EL (cell line): Measurements from ENCODE around the gene TSHZ2.

Experiments
- DNase-seq: peaks from one replicate; pipeline ENCODE4 v3.0.0-alpha.2; 2016

Gene TSHZ2

GRCh38 chr20:53175135-53175780 lies 203.1 kb downstream of the TSHZ2 start:
- no peak for DNase-seq

DNA sequence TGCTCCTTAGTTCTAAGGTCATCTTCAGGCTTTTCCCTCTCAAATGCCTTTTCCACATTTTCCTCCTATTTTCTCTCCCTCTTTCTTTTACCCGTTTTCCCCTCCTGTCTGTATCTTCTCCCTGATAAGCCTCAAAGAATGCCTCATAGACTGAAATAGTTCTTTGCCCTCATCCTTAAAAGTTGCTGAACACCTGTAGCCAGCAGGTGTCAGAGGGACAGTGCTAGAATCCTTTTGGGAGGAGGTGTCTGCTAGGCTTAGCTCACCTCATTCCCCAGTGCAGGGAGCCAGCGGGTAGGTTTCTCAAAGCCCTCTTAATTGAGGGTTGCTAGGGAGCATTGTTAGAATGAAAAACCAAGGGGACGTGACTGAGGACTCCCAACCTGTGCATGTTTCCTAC lies 204.0 kb downstream of the TSHZ2 start:
- DNase-seq = no peak

- no peak for DNase-seq
Observed at GRCh38 chr20:53177687-53178086, 205.5 kb downstream of the TSHZ2 start.

DNA sequence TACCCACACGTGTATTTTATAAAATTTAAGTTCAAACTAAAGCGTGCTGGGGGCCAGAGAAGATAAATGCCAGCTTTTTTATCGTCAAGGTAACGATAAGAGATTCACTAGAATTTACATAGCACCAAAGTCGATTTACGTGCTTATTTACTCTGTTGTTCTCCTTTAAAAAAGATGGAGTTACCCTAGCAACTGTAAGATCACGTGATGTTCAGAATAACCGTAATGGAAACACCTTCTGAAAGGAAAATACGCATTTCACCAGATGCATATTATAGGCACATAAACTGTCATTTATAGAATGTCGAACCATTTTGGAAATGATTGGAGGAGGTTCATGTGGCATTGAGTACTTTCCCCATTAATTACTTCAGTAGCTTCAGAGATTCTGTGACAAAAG lies 207.6 kb downstream of the TSHZ2 start:
- DNase-seq = no peak

GRCh38 chr20:53180928-53181362 lies 208.8 kb downstream of the TSHZ2 start:
- DNase-seq = no peak

GRCh38 chr20:53181866-53182376 lies 209.8 kb downstream of the TSHZ2 start:
- DNase-seq = no peak

GRCh38 chr20:53183181-53183580 lies 211.0 kb downstream of the TSHZ2 start:
- DNase-seq = no peak

DNA sequence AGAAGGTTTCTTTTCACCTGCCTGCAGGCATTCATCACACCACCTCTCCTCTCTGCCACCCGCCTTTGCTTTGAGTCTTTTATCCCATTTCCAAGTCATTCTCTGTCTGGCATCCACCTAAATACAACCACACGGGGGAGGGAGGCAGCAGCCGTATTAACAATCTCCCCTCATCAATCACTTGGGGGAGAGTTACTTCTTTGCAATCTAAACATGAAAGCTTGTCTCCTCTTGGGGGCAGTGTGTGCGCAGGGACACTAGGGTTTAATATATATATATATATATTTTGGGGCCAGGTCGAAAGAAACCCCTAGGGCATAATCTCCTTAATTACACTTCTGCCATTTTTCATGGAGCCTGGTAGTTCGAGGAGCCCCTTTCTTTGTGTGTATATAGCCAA lies 214.5 kb downstream of the TSHZ2 start:
- DNase-seq = no peak

- DNase-seq = no peak
Observed at GRCh38 chr20:53187392-53188068, 215.4 kb downstream of the TSHZ2 start.

GRCh38 chr20:53190225-53190624 lies 218.1 kb downstream of the TSHZ2 start:
- DNase-seq = no peak

GRCh38 chr20:53191957-53192356 lies 219.8 kb downstream of the TSHZ2 start:
- DNase-seq = no peak

- no peak for DNase-seq
Observed at GRCh38 chr20:53194306-53195290, 222.4 kb downstream of the TSHZ2 start.

- no peak for DNase-seq
Observed at GRCh38 chr20:53195876-53196610, 223.9 kb downstream of the TSHZ2 start.

- no peak for DNase-seq
Observed at GRCh38 chr20:53201588-53201987, 229.4 kb downstream of the TSHZ2 start.

DNA sequence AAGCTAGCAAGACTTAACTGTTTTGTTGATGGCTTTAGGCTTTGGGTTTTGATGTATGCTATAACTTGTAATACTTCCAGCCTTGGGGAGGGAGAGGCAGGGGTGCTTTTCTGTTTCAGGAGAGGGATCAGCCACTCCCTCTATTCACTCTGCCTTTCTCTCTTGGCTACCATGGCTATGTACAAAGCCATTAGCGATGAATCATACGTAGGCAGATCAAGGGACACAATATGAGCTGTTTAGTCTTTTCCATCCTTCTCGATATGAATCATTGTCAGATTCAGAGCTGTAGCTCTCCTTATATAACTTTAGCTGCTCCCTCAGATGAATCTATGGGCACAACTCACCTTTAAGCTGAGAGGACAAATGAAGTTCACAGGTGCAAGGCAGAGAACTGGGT lies 230.6 kb downstream of the TSHZ2 start:
- DNase-seq = no peak

DNA sequence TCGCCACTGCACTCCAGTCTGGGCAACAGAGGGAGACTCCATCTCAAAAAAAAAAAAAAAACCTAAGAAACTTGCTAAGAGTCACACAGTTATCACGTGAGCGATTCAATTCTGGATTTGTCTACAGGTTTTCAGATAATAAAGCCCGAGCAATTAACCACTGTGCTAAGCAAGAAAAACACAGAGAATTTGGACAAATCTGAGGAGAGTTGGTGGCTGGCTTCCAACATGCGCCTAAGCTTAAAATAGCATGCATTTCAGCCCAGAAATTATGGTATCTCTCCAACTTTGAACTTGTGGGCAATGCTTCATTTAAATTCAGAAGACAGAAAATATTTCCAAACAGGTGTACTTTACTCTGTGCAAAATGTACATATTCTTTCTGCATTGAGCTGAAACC lies 232.9 kb downstream of the TSHZ2 start:
- DNase-seq = no peak

DNA sequence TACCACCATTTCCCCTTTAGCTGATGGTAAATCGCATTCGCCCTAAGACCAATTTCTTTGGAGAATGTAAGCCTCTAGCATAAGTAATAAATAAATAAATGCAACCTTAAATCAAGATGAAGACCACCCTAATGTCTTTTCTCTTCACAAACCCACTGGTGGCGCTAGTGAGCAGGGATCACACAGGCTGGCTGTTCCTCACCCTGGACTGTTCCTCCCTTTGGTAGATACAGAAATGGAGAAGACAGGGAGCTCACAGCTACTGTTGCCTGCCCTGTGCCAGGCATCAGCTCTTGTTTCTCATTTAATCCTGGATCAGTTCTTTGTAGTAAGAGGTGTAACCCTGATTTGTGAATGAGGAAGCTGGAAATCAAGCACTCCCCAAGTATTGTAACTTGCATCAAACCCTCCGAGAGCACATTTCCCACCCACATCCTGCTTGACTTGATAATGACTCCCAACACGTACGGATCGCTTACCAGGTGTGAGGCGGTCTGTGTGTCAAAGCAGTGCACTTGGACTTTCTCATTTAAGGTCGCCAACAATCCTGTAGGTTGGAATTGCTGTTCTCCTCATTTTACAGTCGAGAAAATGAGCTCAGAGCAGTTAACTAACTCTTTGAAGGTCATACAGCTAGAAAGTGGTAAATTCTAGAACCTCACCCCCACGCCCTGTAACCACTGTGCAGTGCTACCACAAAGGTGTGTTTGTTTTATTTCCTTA lies 236.1 kb downstream of the TSHZ2 start:
- no peak for DNase-seq

DNA sequence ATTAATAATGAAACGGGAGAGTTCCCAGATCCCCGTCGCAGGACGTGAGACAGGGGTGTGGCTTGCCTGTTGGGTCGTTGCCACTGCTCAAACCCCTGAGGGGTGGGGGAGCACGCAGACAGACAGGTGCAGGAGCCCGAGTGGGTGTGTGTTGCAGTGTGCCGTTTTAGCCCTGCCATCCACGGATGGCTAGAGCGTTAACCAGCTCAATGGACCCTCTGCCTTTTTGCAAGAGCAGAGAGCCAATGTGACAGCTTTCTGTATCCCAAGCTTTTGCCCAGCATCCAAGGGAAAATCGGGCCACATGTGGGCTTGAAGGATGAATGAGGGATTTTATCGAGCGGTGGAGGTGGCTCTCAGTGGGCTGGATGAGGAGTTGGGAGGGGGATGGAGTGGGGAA lies 237.9 kb downstream of the TSHZ2 start:
- DNase-seq = no peak

GRCh38 chr20:53210931-53211330 lies 238.8 kb downstream of the TSHZ2 start:
- no peak for DNase-seq

GRCh38 chr20:53212018-53212417 lies 239.9 kb downstream of the TSHZ2 start:
- no peak for DNase-seq

DNA sequence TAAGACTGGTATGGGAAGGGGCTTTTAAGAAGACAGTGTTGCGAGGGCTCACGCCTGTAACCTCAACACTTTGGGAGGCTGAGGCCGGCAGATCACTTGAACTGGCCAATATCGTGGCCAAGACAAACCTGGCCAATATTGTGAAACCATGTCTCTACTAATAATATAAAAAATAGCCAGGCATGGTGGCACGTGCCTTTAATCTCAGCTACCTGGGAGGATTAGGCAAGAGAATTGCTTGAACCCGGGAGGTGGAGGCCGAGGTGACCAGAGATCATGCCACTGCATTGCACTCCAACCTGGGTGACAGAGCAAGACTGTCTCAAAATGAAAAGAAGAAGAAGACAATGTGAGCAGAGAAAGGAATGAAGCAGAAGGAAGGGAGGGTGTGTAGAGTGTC lies 242.2 kb downstream of the TSHZ2 start:
- no peak for DNase-seq

DNA sequence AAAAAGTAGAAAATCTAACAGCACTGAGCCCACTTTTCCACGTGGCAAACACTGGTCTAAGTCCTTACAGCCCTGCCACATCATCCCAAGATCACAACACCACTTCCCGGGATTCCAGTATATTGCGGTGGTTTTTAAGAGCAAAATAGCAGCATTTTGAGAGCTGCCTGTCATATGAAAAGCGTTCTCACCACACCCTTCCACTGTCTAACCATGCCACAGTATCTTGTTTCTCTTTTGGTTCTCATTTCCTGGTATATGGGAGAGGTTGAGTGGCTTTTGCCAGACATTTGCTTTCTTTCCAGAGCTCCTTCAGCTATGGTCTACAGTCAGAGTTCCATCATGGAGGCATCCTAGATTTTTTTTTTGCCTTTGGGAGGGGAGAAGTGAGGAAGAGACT lies 243.0 kb downstream of the TSHZ2 start:
- DNase-seq = no peak
